Measurements from ENCODE around the gene PIK3AP1. TPM values are rescaled to one million over a fixed set of nuclear protein-coding genes. Genes with fewer than 3 reads are reported as not detected.

The PIK3AP1 gene
- total RNA-seq, 4 donors from 2014 or later, result 16.6 to 34.7 (median 29.7) TPM

GRCh38 chr10:96573036-96573435 lies 147.3 kb downstream of the PIK3AP1 start:
- ATAC-seq (ENCODE audit: low FRiP score), result no peak
- no peak for TF ChIP-seq CTCF (IDR thresholded peaks at IDR 0.05)
- DNase-seq (ENCODE audit: low spot score), result no peak

GRCh38 chr10:96570983-96571964 lies 149.0 kb downstream of the PIK3AP1 start:
- ATAC-seq (ENCODE audit: low FRiP score) (no peak), DNase-seq (ENCODE audit: low spot score) (no peak)
- TF ChIP-seq CTCF (IDR thresholded peaks at IDR 0.05), result no peak

- TF ChIP-seq CTCF (IDR thresholded peaks at IDR 0.05), result no peak
- ATAC-seq (ENCODE audit: low FRiP score), result no peak
- no peak for DNase-seq (ENCODE audit: low spot score)
Measured at GRCh38 chr10:96570511-96570910, 149.8 kb downstream of the PIK3AP1 start.

- TF ChIP-seq CTCF (IDR thresholded peaks at IDR 0.05), result no peak
- ATAC-seq (ENCODE audit: low FRiP score) (no peak), DNase-seq (ENCODE audit: low spot score) (no peak)
Measured at GRCh38 chr10:96568402-96568801, 151.9 kb downstream of the PIK3AP1 start.

- ATAC-seq (ENCODE audit: low FRiP score) (no peak), DNase-seq (ENCODE audit: low spot score) (no peak)
- no peak for TF ChIP-seq CTCF (IDR thresholded peaks at IDR 0.05)
Measured at GRCh38 chr10:96565774-96566173, 154.5 kb downstream of the PIK3AP1 start.

- DNase-seq (ENCODE audit: low spot score) (no peak), ATAC-seq (ENCODE audit: low FRiP score) (no peak)
- TF ChIP-seq CTCF (IDR thresholded peaks at IDR 0.05), result no peak
Measured at GRCh38 chr10:96560966-96561887, 159.1 kb downstream of the PIK3AP1 start.
